Liver (tissue), 3 donors: ENCODE data around the gene CPED1.

Source experiments
- EGR1 ChIP-seq, 2 donors: IDR thresholded peaks; 2 replicates each; pipeline ENCODE4 v1.6.1; 2016 to 2018; ENCODE audit warnings: antibody characterized with exemption in 2 of 2, low read depth in 2 of 2
- FOXA1 ChIP-seq: IDR thresholded peaks from 2 replicates; pipeline ENCODE4 v1.6.1; 2016; ENCODE audit warnings: antibody characterized with exemption
- JUND ChIP-seq, 2 donors: IDR thresholded peaks; 2 replicates each; pipeline ENCODE4 v1.6.1; 2016; ENCODE audit warnings: antibody characterized with exemption in 2 of 2
- RAD21 ChIP-seq, 2 donors: IDR thresholded peaks; 2 replicates each; pipeline ENCODE4 v1.6.1; 2016; ENCODE audit warnings: antibody characterized with exemption in 2 of 2, mild to moderate bottlenecking in 2 of 2
- SP1 ChIP-seq: IDR thresholded peaks from 2 replicates; pipeline ENCODE4 v1.6.1; 2018; ENCODE audit warnings: antibody characterized with exemption, mild to moderate bottlenecking
- TAF1 ChIP-seq: conservative IDR thresholded peaks from 2 replicates; pipeline ENCODE4 v1.6.1; 2016; ENCODE audit warnings: antibody characterized with exemption, mild to moderate bottlenecking
- TF ChIP-seq, protein P1 (sequence below): fragments of 150-350 bp; IDR thresholded peaks from 2 replicates; pipeline ENCODE4 v1.5.1; 2017; ENCODE audit warnings: improper control_type of control experiment, low read depth, low read length; ENCODE audit not compliant: missing input control
- donor health status: healthy.
- donor health status: healthy.

DNA sequence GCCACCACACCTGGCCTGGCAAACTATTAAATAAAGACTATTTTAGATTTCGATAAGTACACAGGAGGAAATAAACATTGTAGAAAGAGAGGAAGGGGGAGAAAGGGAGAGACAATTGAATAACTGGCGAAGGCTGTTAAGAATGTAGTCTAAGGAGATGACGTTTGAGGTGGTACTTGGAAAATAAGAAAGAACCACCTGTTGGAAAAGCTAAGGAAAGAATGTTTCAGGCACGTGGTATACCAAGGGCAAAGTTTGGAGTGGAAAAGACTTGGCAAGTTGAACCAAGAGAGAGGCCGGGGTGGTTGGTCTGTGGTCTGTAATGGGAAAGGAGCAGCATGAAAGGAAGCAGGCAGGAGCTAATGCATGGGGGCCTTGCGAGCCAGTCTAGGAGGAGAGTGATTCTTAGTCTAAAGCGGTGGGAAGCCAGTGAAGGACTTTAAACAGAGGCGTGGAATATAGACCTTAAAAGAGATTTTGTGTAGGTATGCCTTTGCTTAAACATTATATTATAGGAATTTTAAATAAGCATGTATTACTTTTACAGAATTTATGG is 28.5 kb upstream of the CPED1 start:
- TF ChIP-seq, protein P1, sequence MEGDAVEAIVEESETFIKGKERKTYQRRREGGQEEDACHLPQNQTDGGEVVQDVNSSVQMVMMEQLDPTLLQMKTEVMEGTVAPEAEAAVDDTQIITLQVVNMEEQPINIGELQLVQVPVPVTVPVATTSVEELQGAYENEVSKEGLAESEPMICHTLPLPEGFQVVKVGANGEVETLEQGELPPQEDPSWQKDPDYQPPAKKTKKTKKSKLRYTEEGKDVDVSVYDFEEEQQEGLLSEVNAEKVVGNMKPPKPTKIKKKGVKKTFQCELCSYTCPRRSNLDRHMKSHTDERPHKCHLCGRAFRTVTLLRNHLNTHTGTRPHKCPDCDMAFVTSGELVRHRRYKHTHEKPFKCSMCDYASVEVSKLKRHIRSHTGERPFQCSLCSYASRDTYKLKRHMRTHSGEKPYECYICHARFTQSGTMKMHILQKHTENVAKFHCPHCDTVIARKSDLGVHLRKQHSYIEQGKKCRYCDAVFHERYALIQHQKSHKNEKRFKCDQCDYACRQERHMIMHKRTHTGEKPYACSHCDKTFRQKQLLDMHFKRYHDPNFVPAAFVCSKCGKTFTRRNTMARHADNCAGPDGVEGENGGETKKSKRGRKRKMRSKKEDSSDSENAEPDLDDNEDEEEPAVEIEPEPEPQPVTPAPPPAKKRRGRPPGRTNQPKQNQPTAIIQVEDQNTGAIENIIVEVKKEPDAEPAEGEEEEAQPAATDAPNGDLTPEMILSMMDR: no peak
- TF ChIP-seq SP1 (no peak), EGR1 (IDR thresholded peaks at IDR 0.05; ENCODE audit: low read depth in 2 of 2) (no peak), RAD21 (IDR thresholded peaks at IDR 0.05) (no peak), TAF1 (no peak), FOXA1 (no peak), JUND (IDR thresholded peaks at IDR 0.05) (no peak)
